SK-N-MC (cell line): ENCODE data around the gene DRG1.

ENCODE experiments used
- EZH2 ChIP-seq: fragments of 200-600 bp; sonication (generic); IDR thresholded peaks from one replicate; pipeline ENCODE4 v1.6.1; 2017; ENCODE audit warnings: antibody characterized with exemption
- FOXP2 ChIP-seq: optimal IDR thresholded peaks from 2 replicates; pipeline ENCODE3; 2011; ENCODE audit warnings: mild to moderate bottlenecking, moderate library complexity; ENCODE audit not compliant: insufficient read depth; ENCODE audit errors: extremely low read length, control extremely low read depth
- POLR2AphosphoS5 ChIP-seq: IDR thresholded peaks from 2 replicates; pipeline ENCODE4 v1.6.1; 2012; ENCODE audit warnings: mild to moderate bottlenecking, low read depth, low read length, borderline replicate concordance

GRCh38 chr22:31465307-31465706, 65.9 kb downstream of the DRG1 start:
- TF ChIP-seq POLR2AphosphoS5 (no peak), EZH2 (no peak), FOXP2 (no peak)
